CD4-positive, CD25-positive, alpha-beta regulatory T cell (primary cell): ENCODE results near the gene SIRT7. TPM values are rescaled to one million over a fixed set of nuclear protein-coding genes. Genes with fewer than 3 reads are reported as not detected.

Source experiments
- ATAC-seq, 2 donors: fragments of 150-1000 bp; cut with Tn5 transposase; one replicate each; pipeline ENCODE4 v1.10.0; 2021; ENCODE audit warnings: low read depth in 2 of 2, moderate number of reproducible peaks in 2 of 2, moderate library complexity in 1 of 2
- DNase-seq, 3 donors: peaks; one replicate each; pipeline versions ENCODE4 v3.0.0 to v3.0.0-alpha.2; 2012 to 2022; ENCODE audit warnings: mixed read lengths in 1 of 3
- H3K27ac ChIP-seq: one replicate; pipeline ENCODE4 v1.7.0; 2013; ENCODE audit warnings: mild to moderate bottlenecking, low read length; ENCODE audit not compliant: insufficient read depth, poor library complexity, severe bottlenecking
- H3K27me3 ChIP-seq: one replicate; pipeline ENCODE4 v1.7.0; 2013; ENCODE audit warnings: low read length; ENCODE audit not compliant: control insufficient read depth, insufficient read depth
- H3K36me3 ChIP-seq: one replicate; pipeline ENCODE4 v1.7.0; 2013; ENCODE audit warnings: mild to moderate bottlenecking, low read length, moderate library complexity; ENCODE audit not compliant: control insufficient read depth, insufficient read depth
- H3K4me1 ChIP-seq: 2 replicates; pipeline ENCODE4 v1.7.0; 2013; ENCODE audit warnings: mild to moderate bottlenecking, low read length; ENCODE audit not compliant: insufficient read depth, control insufficient read depth, poor library complexity, severe bottlenecking
- H3K4me3 ChIP-seq: one replicate; pipeline ENCODE4 v1.7.0; 2013; ENCODE audit warnings: low read depth, mild to moderate bottlenecking, low read length, moderate library complexity
- H3K9me3 ChIP-seq, 2 experiments: 1 replicate in 1 of 2; 2 replicates in 1 of 2; pipeline ENCODE4 v1.7.0; 2013; ENCODE audit warnings: low read length in 2 of 2, mild to moderate bottlenecking in 1 of 2, moderate library complexity in 1 of 2; ENCODE audit not compliant: control insufficient read depth in 2 of 2
- H3K27ac Mint-ChIP-seq, 3 donors: one replicate each; pipeline ENCODE4 v1.8.0; 2020 to 2022; ENCODE audit warnings: mild to moderate bottlenecking in 3 of 3, mixed read lengths in 3 of 3, moderate library complexity in 2 of 3
- H3K27me3 Mint-ChIP-seq: one replicate; pipeline ENCODE4 v1.8.0; 2022; ENCODE audit warnings: mild to moderate bottlenecking, mixed read lengths
- H3K36me3 Mint-ChIP-seq: one replicate; pipeline ENCODE4 v1.8.0; 2020; ENCODE audit warnings: mixed read lengths
- H3K4me1 Mint-ChIP-seq, 4 donors: one replicate each; pipeline ENCODE4 v1.8.0; 2020 to 2022; ENCODE audit warnings: mixed read lengths in 4 of 4, mild to moderate bottlenecking in 1 of 4
- H3K4me3 Mint-ChIP-seq, 4 donors: one replicate each; pipeline ENCODE4 v1.8.0; 2020 to 2022; ENCODE audit warnings: mild to moderate bottlenecking in 4 of 4, mixed read lengths in 4 of 4, moderate library complexity in 3 of 4
- H3K9me3 Mint-ChIP-seq, 7 donors: one replicate each; pipeline ENCODE4 v1.8.0; 2020 to 2022; ENCODE audit warnings: mixed read lengths in 7 of 7, mild to moderate bottlenecking in 3 of 7, moderate library complexity in 2 of 7
- polyA plus RNA-seq, 4 donors: library from polyadenylated mRNA; unstranded; fragments of 300-500 nt; fragmentation: Illumina TruSeq; gene quantifications; one replicate each; pipeline ENCODE4 v1.2.3, GENCODE V29; 2021
- total RNA-seq: library from RNA; stranded (reverse); gene quantifications from one replicate; pipeline ENCODE4 v1.2.3, GENCODE V29; 2022

The SIRT7 gene
- total and polyA plus RNA-seq, 5 donors from 2014 or later, result 35.9 to 78.1 (median 42.1) TPM

- H3K4me3 ChIP-seq, result no peak overlapping the region
- no peaks in the 10 kb centered on the region for H3K9me3 ChIP-seq
- H3K4me1 Mint-ChIP-seq, result peaks cover 0 to 20% (median 0%) of the 10 kb centered on the region in 4 donors
- DNase-seq (no peak), ATAC-seq (no peak)
- peak overlapping the region in 1 of 4 donors; percentile 36 for H3K4me3 Mint-ChIP-seq
- H3K36me3 ChIP-seq, result no peaks in the 10 kb centered on the region
- no peak overlapping the region for H3K27ac Mint-ChIP-seq
- H3K27me3 ChIP-seq, result no peaks in the 10 kb centered on the region
- H3K27me3 Mint-ChIP-seq, result peaks cover 7% of the 10 kb centered on the region
- peaks cover 0 to 1% (median 0%) of the 10 kb centered on the region in 7 donors for H3K9me3 Mint-ChIP-seq
- H3K36me3 Mint-ChIP-seq, result no peaks in the 10 kb centered on the region
- H3K27ac ChIP-seq, result no peak overlapping the region
- peaks cover 12% of the 10 kb centered on the region for H3K4me1 ChIP-seq
Observed at GRCh38 chr17:81939881-81940385, 22.0 kb upstream of the SIRT7 start.

DNA sequence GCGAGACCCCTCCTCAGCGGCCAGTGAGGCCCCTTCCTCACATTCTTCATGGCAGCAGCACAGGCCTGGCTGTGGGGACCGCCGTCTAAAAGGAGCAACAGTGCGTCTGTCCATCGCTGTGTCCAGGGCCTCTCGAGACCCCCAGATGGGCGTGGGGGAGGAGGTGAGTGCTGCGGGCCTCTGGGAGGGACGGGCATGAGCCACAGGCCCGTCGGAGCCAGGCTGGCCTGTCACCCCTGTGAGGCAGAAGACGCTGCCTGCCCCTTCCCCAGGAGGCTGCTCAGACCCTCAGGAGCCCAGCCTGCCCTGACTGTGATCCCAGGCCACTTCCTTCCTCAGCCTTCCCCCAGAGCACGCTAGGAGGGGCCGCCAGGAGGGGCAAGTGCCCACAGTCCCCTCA is 21.2 kb upstream of the SIRT7 start:
- Histone ChIP-seq H3K9me3 (no peaks in the 10 kb centered on the region), H3K4me3 (no peak overlapping the region), H3K4me1 (peaks cover 12% of the 10 kb centered on the region), H3K36me3 (no peaks in the 10 kb centered on the region), H3K27me3 (no peaks in the 10 kb centered on the region), H3K27ac (no peak overlapping the region)
- DNase-seq (no peak), ATAC-seq (no peak)
- Mint-ChIP-seq H3K4me3 (peak overlapping the region in 1 of 4 donors; percentile 21), H3K4me1 (peaks cover 0 to 20% (median 0%) of the 10 kb centered on the region in 4 donors), H3K36me3 (no peaks in the 10 kb centered on the region), H3K27me3 (peaks cover 7% of the 10 kb centered on the region), H3K27ac (no peak overlapping the region), H3K9me3 (peaks cover 0 to 1% (median 0%) of the 10 kb centered on the region in 7 donors)

- peaks cover 0 to 3% (median 0%) of the 10 kb centered on the region in 7 donors for H3K9me3 Mint-ChIP-seq
- DNase-seq, result no peak
Observed at GRCh38 chr17:81935709-81936084, 17.7 kb upstream of the SIRT7 start.

DNA sequence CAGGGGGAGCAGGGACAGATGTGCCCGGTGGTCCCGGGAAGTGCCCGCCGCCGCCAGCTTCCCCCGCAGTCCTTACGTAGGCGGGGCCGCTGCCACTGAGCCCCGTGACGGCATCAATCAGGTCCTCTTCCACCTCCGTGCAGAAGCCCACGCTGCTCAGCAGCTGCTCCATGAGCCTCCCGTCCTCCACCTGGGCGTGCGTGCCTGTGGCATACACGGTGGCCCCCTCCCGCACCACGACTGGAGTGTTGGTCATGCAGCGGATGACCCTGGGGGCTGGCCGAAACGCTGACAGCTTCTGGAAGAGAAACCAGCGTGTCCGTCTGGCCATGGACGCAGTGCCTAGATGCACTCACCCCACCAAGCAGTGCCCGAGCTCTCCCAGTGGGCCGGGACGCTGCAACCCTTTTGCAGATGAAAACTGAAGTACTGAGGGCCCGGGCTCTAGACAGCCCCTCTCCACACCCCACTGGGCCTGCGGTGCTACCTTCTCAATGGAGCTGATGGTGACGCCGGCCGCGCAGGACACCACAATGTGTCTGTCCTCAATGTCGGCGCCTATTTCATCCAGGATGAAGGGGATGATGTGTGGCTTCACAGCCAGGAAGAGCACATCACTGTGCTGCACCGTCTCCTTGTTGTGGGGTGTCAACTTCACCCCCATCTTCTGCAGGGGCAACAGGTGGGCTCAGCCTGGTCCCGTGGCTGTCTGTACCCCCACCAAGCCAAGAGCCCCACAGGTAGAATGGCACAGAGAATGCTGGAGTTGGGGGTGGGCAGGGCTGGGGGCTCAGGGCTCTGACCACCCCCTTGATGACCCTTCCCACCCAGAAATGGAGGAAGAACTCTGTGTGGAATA is 17.1 kb upstream of the SIRT7 start:
- peak overlapping the region in 1 of 4 donors; percentile 49 for H3K4me3 Mint-ChIP-seq
- H3K27me3 ChIP-seq, result no peaks in the 10 kb centered on the region
- peaks cover 0 to 1% (median 0%) of the 10 kb centered on the region in 7 donors for H3K9me3 Mint-ChIP-seq
- H3K4me3 ChIP-seq, result no peak overlapping the region
- no peak overlapping the region for H3K27ac Mint-ChIP-seq
- ATAC-seq, result no peak
- H3K36me3 Mint-ChIP-seq, result no peaks in the 10 kb centered on the region
- H3K9me3 ChIP-seq, result no peaks in the 10 kb centered on the region
- DNase-seq, result no peak
- H3K36me3 ChIP-seq, result no peaks in the 10 kb centered on the region
- H3K27ac ChIP-seq, result no peak overlapping the region
- H3K27me3 Mint-ChIP-seq, result peaks cover 12% of the 10 kb centered on the region
- peaks cover 12% of the 10 kb centered on the region for H3K4me1 ChIP-seq
- peaks cover 0 to 20% (median 0%) of the 10 kb centered on the region in 4 donors for H3K4me1 Mint-ChIP-seq

More at GRCh38 chr17:81935709-81936084, 17.7 kb upstream of the SIRT7 start:
- H3K27me3 ChIP-seq, result no peaks in the 10 kb centered on the region
- Mint-ChIP-seq H3K4me3 (peak overlapping the region; percentile 34 to 50 (median 48)), H3K27me3 (peaks cover 16% of the 10 kb centered on the region), H3K4me1 (peaks cover 0 to 20% (median 0%) of the 10 kb centered on the region in 4 donors), H3K36me3 (no peaks in the 10 kb centered on the region), H3K27ac (no peak overlapping the region)
- no peak for ATAC-seq
- no peaks in the 10 kb centered on the region for H3K9me3 ChIP-seq
- no peaks in the 10 kb centered on the region for H3K36me3 ChIP-seq
- H3K4me3 ChIP-seq, result no peak overlapping the region
- H3K27ac ChIP-seq, result no peak overlapping the region
- peaks cover 12% of the 10 kb centered on the region for H3K4me1 ChIP-seq

DNA sequence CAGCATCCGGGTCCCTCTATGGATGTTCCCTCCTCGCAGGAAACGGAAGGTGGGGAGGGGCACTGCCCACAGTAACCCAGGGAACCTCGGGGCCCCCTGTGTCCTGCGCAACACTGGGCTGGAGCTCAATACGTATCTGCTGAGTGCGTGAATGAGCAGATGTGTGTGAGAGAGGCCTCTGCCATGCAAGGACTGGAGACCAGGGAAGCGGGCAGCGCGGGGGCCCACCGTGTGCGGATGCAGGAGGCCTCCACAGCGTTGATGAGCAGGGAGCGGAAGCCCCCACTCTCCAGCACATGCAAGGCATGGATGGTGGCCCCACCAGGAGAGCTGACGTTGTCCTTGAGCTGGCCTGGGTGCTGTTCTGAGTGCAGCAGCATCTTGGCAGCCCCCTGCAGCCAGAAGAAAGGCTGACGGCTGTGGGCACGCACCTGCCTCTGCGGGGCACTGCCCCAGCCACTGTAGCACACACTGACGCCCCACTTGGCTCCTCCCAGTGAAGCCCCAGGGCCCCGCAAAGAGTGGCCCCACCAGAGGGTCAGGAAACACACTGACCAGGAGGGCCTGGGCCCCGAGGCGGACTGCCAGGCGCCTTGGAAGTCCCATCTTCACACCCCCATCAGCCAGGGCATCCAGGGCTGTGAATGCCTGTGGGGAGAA is 16.3 kb upstream of the SIRT7 start:
- Mint-ChIP-seq H3K27me3 (peaks cover 12% of the 10 kb centered on the region), H3K4me1 (peaks cover 0 to 20% (median 0%) of the 10 kb centered on the region in 4 donors), H3K4me3 (peak overlapping the region in 1 of 4 donors; percentile 63), H3K27ac (no peak overlapping the region), H3K9me3 (peaks cover 0 to 1% (median 0%) of the 10 kb centered on the region in 7 donors), H3K36me3 (no peaks in the 10 kb centered on the region)
- H3K36me3 ChIP-seq, result no peaks in the 10 kb centered on the region
- H3K27ac ChIP-seq, result no peak overlapping the region
- no peaks in the 10 kb centered on the region for H3K27me3 ChIP-seq
- DNase-seq (no peak), ATAC-seq (no peak)
- peaks cover 12% of the 10 kb centered on the region for H3K4me1 ChIP-seq
- H3K4me3 ChIP-seq, result no peak overlapping the region
- no peaks in the 10 kb centered on the region for H3K9me3 ChIP-seq

GRCh38 chr17:81933178-81933699 is 15.3 kb upstream of the SIRT7 start:
- peaks cover 18% of the 10 kb centered on the region for H3K4me1 ChIP-seq
- peaks cover 0 to 1% (median 0%) of the 10 kb centered on the region in 7 donors for H3K9me3 Mint-ChIP-seq
- DNase-seq (no peak), ATAC-seq (no peak)
- no peak overlapping the region for H3K27ac ChIP-seq
- H3K36me3 Mint-ChIP-seq, result no peaks in the 10 kb centered on the region
- H3K4me3 Mint-ChIP-seq, result no peak overlapping the region
- H3K9me3 ChIP-seq, result no peaks in the 10 kb centered on the region
- H3K4me1 Mint-ChIP-seq, result peaks cover 0 to 21% (median 0%) of the 10 kb centered on the region in 4 donors
- H3K27me3 ChIP-seq, result no peaks in the 10 kb centered on the region
- H3K27me3 Mint-ChIP-seq, result peaks cover 12% of the 10 kb centered on the region
- no peak overlapping the region for H3K4me3 ChIP-seq
- H3K27ac Mint-ChIP-seq, result peak overlapping the region in 1 of 3 donors; percentile 43
- no peaks in the 10 kb centered on the region for H3K36me3 ChIP-seq

DNA sequence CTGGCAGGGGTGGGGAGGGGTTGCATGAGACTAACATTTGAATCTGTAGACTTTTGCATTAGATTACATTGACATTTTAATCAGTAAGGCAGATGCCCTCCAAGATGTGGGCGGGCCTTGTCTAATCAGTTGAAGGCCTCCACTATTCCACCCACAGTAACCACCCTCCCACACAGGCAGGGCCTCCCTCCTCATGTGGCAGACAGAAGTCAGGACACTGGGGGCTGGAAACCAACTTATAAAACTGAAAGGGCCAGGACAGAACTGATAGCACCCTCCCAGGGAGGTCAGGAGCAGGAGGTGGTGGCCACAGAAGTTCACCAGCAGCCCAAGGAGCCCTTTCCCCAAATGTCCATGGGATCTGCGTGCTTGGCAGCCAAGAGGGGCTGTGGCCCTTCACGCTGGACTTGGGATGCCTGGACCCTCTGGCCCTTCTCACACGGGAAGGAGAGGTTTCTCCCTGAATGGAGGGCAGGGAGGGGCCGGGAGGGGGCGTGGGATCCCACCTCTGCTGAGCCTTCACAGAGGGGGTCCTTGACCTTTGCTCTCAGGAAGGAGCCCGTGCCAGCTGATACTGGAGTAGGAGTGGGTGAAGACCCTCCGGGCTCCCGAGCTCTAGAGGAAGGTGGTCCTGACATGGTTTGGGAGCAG is 14.5 kb upstream of the SIRT7 start:
- DNase-seq (no peak), ATAC-seq (no peak)
- Mint-ChIP-seq H3K27me3 (peaks cover 12% of the 10 kb centered on the region), H3K4me1 (peaks cover 0 to 14% (median 0%) of the 10 kb centered on the region in 4 donors), H3K9me3 (peaks cover 0 to 1% (median 0%) of the 10 kb centered on the region in 7 donors), H3K4me3 (no peak overlapping the region), H3K36me3 (no peaks in the 10 kb centered on the region), H3K27ac (no peak overlapping the region)
- Histone ChIP-seq H3K27ac (no peak overlapping the region), H3K36me3 (no peaks in the 10 kb centered on the region), H3K27me3 (no peaks in the 10 kb centered on the region), H3K9me3 (no peaks in the 10 kb centered on the region), H3K4me3 (no peak overlapping the region), H3K4me1 (peaks cover 22% of the 10 kb centered on the region)
